CD4-positive, alpha-beta T cell treated with Interleukin-4 for 1 hour (primary cell): ENCODE results near the gene ERBB2.
A peak's percentile ranks its signal among the peaks of the same experiment; 100 is the strongest.

Experiments
- DNase-seq, 2 donors: peaks; one replicate each; pipeline ENCODE4 v3.0.0-alpha.2; 2020 to 2022

Gene ERBB2

GRCh38 chr17:39769974-39770587 lies 70.2 kb downstream of the ERBB2 start:
- DNase-seq = peak; percentile 55 to 80

DNA sequence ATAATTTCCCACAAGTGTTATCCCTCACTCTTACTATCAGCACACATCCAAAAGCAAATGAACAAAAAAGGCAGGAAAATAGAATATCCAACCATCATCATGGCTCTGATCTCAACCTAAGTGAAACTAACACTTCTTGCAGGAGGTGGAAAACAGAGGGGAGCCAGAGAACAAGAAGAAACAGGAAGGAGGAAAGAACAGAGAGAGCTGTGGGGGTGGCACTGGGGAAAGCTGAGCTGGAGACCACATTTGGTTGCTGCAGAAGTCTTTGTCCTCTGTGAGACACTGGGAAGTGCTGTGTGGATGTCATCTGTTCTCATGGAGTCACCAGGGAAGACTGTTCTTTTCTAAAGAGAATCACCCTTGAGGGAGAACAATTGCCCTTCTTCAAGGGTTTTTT lies 72.6 kb downstream of the ERBB2 start:
- no peak for DNase-seq

DNA sequence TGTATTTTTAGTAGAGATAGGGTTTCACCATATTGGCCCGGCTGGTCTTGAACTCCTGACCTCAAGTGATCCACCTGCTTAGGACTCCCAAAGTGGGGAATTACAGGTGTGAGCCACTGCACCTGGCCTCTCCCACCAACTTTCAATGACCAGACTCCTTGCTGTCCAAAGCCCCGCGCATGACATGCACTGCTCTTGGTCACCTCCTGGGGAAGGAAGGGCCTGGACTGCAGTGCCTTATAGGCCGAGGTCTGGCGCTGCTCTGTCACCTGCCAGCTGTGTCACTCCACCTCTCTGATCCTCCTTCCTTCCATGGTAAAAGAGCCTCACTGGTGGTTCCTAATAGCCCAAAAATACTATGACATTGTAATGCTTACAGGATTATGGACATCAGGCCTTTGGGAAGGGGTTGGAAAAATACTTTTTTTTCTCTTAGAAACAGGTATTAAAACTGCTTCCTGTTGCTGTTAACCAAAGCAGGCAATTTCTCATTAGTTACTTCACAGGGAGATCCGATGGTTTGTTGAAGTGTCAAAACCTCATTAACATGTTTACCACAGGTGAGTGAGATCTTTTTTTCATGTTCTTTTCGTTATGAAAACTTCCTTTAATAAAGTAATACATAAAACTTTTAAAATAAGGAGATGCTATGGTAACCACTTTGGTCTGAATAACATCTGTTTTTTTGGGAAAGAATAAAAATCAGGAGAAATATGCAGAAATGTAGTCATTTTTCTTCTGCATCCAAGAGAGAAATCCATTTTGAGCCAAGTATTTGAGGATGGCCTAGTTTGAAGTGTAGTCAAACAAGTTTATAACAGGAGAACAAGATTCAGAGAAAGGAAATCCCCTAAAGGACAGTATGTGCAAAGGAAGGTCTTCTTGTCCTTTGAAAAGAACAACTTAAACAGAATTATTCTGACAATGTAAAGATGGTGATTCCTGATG lies 73.4 kb downstream of the ERBB2 start:
- peak in 1 of 2 donors; percentile 60 for DNase-seq

GRCh38 chr17:39774047-39774446 lies 74.2 kb downstream of the ERBB2 start:
- DNase-seq = no peak

- DNase-seq = no peak
Observed at GRCh38 chr17:39775031-39775430, 75.2 kb downstream of the ERBB2 start.

DNA sequence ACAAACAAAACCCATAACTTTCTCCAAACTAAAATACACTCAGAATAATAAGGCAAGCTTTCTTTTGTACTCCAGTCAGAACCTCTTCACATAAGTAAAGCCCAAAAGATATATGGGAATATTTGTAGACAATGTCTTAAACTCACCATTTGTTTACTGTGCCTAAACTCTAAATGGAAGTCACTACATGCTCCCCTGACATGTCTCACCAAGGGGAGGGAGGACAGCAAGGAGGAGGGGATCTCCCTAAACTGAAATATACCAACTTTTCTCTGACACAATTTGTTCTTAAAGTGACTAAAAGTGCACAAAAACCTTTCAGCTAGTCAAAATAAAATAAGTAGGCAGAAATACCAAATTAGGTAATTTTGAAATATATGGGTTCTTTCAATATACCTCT lies 76.4 kb downstream of the ERBB2 start:
- peak in 1 of 2 donors; percentile 62 for DNase-seq

- DNase-seq = peak; percentile 39 to 83
Observed at GRCh38 chr17:39777534-39778365, 77.9 kb downstream of the ERBB2 start.
